Epithelial cell of prostate (primary cell): Measurements from ENCODE around the gene OR8K3.

Source experiments
- DNase-seq: peaks from one replicate; pipeline ENCODE4 v3.0.0-alpha.2; 2011; ENCODE audit warnings: low read depth, low spot score
- H3K27ac ChIP-seq: fragments of 450-650 bp; 2 replicates; pipeline ENCODE4 v1.5.1; 2017; ENCODE audit warnings: mild to moderate bottlenecking

The OR8K3 gene

GRCh38 chr11:56314844-56315243 lies at the start of gene OR8K3:
OR8K3 (plus strand) TSS chr11:56315144; CDS start chr11:56318307, 3,163 bp downstream.
- H3K27ac ChIP-seq, result no peak within 1 kb of the TSS
- no peak for DNase-seq

- no peak overlapping the region for H3K27ac ChIP-seq
- DNase-seq, result no peak
Observed at GRCh38 chr11:56271092-56271491, 43.9 kb upstream of the OR8K3 start.

GRCh38 chr11:56273854-56274253 lies 41.1 kb upstream of the OR8K3 start, which contains the start of gene OR5T1:
OR5T1 (plus strand) TSS chr11:56274154; CDS start chr11:56275639, 1,485 bp downstream.
- no peak for DNase-seq
- H3K27ac ChIP-seq, result no peak within 1 kb of the TSS

DNA sequence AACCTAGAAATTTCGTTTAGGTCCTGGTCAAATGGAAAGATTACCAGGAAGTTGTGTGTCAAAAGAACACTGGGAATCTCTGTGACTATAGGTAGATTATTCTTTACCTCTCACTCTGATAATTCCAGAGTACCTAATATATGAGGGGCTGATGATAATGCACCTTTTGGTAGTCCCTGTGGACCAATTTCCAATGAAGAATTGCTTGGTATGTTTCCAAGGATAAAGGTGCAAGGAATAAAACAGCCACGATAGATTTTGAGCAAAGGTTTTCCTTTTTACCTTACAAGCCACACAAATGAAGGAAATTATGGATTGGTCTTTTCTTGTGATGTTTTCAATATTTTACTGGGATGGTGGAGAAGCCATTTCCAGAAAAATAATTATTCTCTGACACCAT lies 22.8 kb upstream of the OR8K3 start, which contains the start of gene OR8H1:
Gene OR8H1 (minus strand): TSS at position 101 of the 400 bp plus-strand sequence. CDS start 1,192 bp downstream, outside the sequence.
- H3K27ac ChIP-seq, result no peak within 1 kb of the TSS
- no peak for DNase-seq

GRCh38 chr11:56296898-56297297 lies 18.0 kb upstream of the OR8K3 start:
- H3K27ac ChIP-seq, result no peak overlapping the region
- DNase-seq, result no peak

GRCh38 chr11:56307836-56308235 lies 7.1 kb upstream of the OR8K3 start:
- DNase-seq, result no peak
- H3K27ac ChIP-seq, result no peak overlapping the region

DNA sequence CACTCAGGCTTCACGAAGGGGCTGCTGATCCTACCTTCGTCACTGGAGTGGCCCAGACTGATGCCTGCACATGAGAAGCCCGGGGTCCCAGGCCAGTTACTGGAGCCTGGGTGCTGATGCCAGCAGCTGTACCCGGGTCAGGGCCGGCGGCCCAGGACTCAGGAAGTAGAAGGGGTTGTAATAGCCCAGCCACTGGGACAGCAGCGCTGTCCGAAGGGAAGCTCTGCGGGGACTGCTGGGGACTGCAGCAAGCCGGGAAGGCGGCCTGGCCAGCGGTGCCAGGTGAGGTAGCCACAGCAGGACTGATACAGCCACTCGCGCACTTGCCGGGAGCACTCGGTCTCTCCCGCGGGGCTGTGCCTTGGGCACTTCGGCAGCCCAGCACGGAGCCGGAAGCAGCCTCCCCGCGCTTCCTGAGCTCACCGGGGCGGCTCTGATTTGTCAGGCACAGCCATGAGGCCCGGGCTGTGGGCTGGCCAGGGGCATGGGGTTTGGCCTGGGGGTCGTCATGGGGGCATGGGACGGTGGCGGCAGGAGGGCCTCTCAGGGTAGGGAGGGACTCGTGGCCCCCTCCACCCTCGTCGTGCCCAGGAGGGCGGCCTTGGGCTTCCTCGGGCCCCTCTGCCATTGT lies 17.0 kb downstream of the OR8K3 start:
- H3K27ac ChIP-seq, result no peak overlapping the region
- DNase-seq, result no peak

DNA sequence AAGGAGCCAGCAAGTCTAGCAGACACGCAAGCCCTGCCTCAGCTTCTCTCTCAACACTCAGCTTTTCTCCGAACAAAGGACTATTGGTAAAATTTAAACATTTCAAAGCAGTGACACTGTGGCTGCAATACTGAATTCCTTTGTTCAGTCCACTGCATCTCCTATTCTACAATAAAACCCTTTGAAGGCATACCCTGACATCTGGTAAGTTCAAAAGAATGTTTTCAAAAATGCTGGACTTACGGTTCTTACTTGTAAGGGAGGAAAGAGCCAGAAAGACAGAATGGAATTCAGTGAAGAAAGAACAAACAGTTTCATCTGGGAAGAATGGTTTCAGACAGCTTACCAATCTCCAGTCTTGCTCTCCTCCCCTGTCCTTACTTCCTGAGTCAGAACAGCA lies 18.2 kb downstream of the OR8K3 start:
- no peak for DNase-seq
- H3K27ac ChIP-seq, result no peak overlapping the region

- H3K27ac ChIP-seq, result no peak overlapping the region
- DNase-seq, result no peak
Observed at GRCh38 chr11:56340289-56340688, 25.3 kb downstream of the OR8K3 start.

GRCh38 chr11:56345739-56346138 lies 30.8 kb downstream of the OR8K3 start, which contains the start of gene OR8K1:
OR8K1 (plus strand) TSS chr11:56346039; CDS start chr11:56346039, 0 bp downstream.
- no peak within 1 kb of the TSS for H3K27ac ChIP-seq
- DNase-seq, result no peak

DNA sequence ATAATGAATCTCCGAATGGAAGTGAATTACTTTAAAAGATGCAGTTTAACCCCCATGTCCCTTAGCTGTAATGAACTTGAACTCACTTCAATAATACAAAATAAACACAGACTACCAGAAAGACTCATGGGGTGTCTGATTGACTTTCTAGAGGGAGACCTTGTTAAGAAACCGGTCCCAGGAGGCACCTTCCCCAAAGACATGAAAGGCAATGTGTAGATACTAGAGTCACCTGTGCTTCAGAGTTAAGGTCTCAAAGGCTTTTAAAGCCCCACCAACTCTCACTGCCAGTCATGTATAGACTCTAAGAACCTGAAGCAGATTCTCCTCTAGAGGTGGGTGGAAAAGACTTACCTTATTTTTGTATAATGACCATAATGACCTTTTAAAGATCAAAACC lies 39.0 kb downstream of the OR8K3 start, which contains the start of gene OR8J1:
Gene OR8J1 (plus strand): TSS at position 301 of the 400 bp plus-strand sequence. CDS start 5,956 bp downstream, outside the sequence.
- DNase-seq, result no peak

More for the DNA sequence above, 39.0 kb downstream of the OR8K3 start, which contains the start of gene OR8J1:
- no peak within 1 kb of the TSS for H3K27ac ChIP-seq
